ENCODE results near the gene UBXN10. TPM values are rescaled to one million over a fixed set of nuclear protein-coding genes. Genes with fewer than 3 reads are reported as not detected.
A peak's percentile ranks its signal among the peaks of the same experiment; 100 is the strongest.

Gene UBXN10
- total RNA-seq, 3 donors from 2014 or later (not counting 1 experiment from before 2014, with no cell fraction given), result 2.5 to 3.6 (median 3.5) TPM

DNA sequence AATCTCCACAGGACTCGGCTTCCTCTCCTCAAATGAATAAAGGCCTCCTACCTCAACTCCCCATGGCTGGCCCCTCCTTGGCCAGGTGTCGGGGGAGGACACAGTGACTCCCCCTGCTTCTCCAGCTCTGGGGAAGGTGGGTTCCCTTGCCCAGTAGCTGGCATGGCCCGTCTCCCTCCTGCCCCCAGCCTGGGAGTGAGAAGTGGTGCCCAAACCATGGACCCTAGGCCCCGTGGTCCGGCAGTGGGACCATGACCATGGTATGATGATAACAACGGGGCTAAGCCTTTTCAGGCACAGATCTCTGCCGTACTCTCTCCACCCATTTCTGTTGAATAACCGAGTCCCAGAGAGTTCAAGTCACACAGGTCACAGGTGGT, 35.6 kb upstream of the UBXN10 start:
- H3K27me3 Mint-ChIP-seq (ENCODE audit: low read depth in 2 of 2), result no peaks in the 10 kb centered on the region
- Histone ChIP-seq H3K9me3 (ENCODE audit: control insufficient read depth, insufficient read depth, low read length) (no peaks in the 10 kb centered on the region), H3K27me3 (ENCODE audit: control insufficient read depth, insufficient read depth, low read length) (no peaks in the 10 kb centered on the region), H3K4me3 (ENCODE audit: low read length) (no peak overlapping the region), H3K4me1 (ENCODE audit: control insufficient read depth, insufficient read depth, low read length) (peaks cover 29% of the 10 kb centered on the region), H3K36me3 (ENCODE audit: control insufficient read depth, insufficient read depth, low read length) (no peaks in the 10 kb centered on the region), H3K27ac (ENCODE audit: low read length) (no peak overlapping the region)
- WGBS (ENCODE audit: insufficient coverage), result 96% methylated on average over 8 of the region's 8 CpGs
- no peak overlapping the region for H3K27ac Mint-ChIP-seq
- H3K36me3 Mint-ChIP-seq, result no peaks in the 10 kb centered on the region
- intact Hi-C loops (cut with micrococcal nuclease), result no loop called here
- H3K4me3 Mint-ChIP-seq, result no peak overlapping the region
- DNase-seq (no peak), ATAC-seq (no peak)
- H3K9me3 Mint-ChIP-seq, result no peaks in the 10 kb centered on the region
- peaks cover 7 to 21% of the 10 kb centered on the region in 2 donors for H3K4me1 Mint-ChIP-seq
- TF ChIP-seq, protein P1, sequence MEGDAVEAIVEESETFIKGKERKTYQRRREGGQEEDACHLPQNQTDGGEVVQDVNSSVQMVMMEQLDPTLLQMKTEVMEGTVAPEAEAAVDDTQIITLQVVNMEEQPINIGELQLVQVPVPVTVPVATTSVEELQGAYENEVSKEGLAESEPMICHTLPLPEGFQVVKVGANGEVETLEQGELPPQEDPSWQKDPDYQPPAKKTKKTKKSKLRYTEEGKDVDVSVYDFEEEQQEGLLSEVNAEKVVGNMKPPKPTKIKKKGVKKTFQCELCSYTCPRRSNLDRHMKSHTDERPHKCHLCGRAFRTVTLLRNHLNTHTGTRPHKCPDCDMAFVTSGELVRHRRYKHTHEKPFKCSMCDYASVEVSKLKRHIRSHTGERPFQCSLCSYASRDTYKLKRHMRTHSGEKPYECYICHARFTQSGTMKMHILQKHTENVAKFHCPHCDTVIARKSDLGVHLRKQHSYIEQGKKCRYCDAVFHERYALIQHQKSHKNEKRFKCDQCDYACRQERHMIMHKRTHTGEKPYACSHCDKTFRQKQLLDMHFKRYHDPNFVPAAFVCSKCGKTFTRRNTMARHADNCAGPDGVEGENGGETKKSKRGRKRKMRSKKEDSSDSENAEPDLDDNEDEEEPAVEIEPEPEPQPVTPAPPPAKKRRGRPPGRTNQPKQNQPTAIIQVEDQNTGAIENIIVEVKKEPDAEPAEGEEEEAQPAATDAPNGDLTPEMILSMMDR (IDR thresholded peaks at IDR 0.05), result no peak

DNA sequence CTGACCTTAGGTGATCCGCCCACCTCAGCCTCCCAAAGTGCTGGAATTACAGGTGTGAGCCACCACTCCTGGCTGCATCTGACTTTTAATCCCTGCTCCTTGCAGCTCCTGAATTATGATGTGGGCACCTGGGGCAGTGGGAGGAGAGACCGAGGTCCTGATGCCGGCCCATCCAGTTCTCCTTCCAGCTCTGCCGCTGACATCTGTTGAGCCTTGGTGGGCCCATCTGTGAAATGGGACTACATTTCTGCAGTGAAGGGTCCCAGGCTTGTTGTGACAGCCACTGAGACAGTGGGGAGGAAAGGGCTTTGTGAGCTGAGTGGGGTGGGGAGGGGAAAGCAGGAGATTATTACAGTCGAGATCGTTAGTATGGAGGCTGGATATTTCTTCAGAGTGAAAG, 34.9 kb upstream of the UBXN10 start:
- H3K36me3 Mint-ChIP-seq, result no peaks in the 10 kb centered on the region
- 87% methylated on average over 6 of the region's 6 CpGs for WGBS (ENCODE audit: insufficient coverage)
- no peak for DNase-seq
- no peaks in the 10 kb centered on the region for H3K9me3 Mint-ChIP-seq
- no peak for ATAC-seq
- peaks cover 7 to 21% of the 10 kb centered on the region in 2 donors for H3K4me1 Mint-ChIP-seq
- intact Hi-C loops (cut with micrococcal nuclease), result no loop called here
- no peak overlapping the region for H3K4me3 ChIP-seq (ENCODE audit: low read length)
- no peak overlapping the region for H3K4me3 Mint-ChIP-seq
- H3K4me1 ChIP-seq (ENCODE audit: control insufficient read depth, insufficient read depth, low read length), result peaks cover 29% of the 10 kb centered on the region
- no peaks in the 10 kb centered on the region for H3K27me3 ChIP-seq (ENCODE audit: control insufficient read depth, insufficient read depth, low read length)
- H3K27ac Mint-ChIP-seq, result no peak overlapping the region
- H3K27ac ChIP-seq (ENCODE audit: low read length), result no peak overlapping the region
- no peaks in the 10 kb centered on the region for H3K36me3 ChIP-seq (ENCODE audit: control insufficient read depth, insufficient read depth, low read length)
- no peaks in the 10 kb centered on the region for H3K9me3 ChIP-seq (ENCODE audit: control insufficient read depth, insufficient read depth, low read length)
- TF ChIP-seq, protein P1 (IDR thresholded peaks at IDR 0.05), result no peak
- no peaks in the 10 kb centered on the region for H3K27me3 Mint-ChIP-seq (ENCODE audit: low read depth in 2 of 2)

DNA sequence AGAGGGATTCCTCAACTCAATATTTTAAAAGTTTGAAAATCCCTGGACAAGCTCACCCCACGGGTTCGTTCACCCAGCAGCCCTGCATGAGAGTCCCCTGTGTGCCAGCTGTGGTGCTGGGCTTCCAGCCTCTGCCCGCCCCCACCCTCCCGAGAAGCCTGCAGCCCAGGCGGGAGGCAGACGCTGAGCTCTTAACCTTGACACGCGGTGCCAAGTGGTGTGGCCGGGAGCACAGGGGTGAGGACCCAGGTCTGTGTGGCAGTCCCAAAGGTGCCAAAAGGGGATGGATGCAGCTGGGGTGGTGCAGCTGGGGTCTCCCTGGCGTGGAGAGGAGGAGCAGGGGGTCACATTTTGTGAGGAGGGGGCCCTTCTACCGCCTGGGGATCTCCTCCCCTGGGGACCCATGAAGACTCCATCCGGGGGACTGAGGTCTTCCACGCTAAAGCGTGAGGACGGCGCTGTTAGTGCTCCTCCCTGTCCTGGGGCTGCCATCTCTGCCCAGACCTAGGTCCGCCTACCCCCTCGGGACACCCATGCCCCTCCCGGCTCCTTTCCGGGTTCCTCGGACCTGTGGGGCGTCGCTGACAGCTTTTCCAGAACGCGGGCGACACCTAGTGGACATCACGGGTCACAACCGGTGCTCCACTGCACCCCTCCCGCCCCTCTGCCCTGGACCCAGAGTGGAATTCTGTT, 33.8 kb upstream of the UBXN10 start:
- Mint-ChIP-seq H3K27me3 (ENCODE audit: low read depth in 2 of 2) (no peaks in the 10 kb centered on the region), H3K4me1 (peaks cover 7 to 21% of the 10 kb centered on the region in 2 donors), H3K36me3 (no peaks in the 10 kb centered on the region), H3K4me3 (peak overlapping the region; percentile 83), H3K9me3 (no peaks in the 10 kb centered on the region), H3K27ac (peak overlapping the region in 1 of 2 donors; percentile 83)
- no peaks in the 10 kb centered on the region for H3K36me3 ChIP-seq (ENCODE audit: control insufficient read depth, insufficient read depth, low read length)
- TF ChIP-seq, protein P1 (IDR thresholded peaks at IDR 0.05), result peak; percentile 89
- H3K9me3 ChIP-seq (ENCODE audit: control insufficient read depth, insufficient read depth, low read length), result no peaks in the 10 kb centered on the region
- peak overlapping the region; percentile 21 for H3K4me3 ChIP-seq (ENCODE audit: low read length)
- ATAC-seq, result peak; percentile 85 to 97 (median 97)
- H3K4me1 ChIP-seq (ENCODE audit: control insufficient read depth, insufficient read depth, low read length), result peaks cover 29% of the 10 kb centered on the region
- peak; percentile 73 to 86 for DNase-seq
- H3K27me3 ChIP-seq (ENCODE audit: control insufficient read depth, insufficient read depth, low read length), result no peaks in the 10 kb centered on the region
- H3K27ac ChIP-seq (ENCODE audit: low read length), result no peak overlapping the region
- WGBS (ENCODE audit: insufficient coverage), result 11% methylated on average over 29 of the region's 29 CpGs
- intact Hi-C loops (cut with micrococcal nuclease), result loop anchor here (1.0 kb wide), 2 partner anchors 177 to 234 kb away; no protein-coding TSS in a partner anchor

DNA sequence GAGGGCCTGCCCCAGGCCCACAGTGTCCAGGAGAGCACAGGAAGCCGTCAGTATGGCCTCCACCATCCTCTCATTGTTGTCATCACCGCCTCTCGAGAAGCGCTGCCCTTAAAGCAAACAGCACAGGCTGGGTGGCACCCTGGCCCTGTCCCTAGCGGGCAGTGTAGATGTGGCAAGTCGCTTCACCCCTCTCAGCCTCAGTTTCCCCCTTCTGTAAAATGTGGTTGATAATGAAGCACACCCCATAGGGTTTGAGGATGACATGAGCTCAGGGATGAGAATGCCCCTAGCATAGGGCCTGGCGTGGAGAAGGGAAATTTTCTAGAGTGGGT, 33.3 kb upstream of the UBXN10 start:
- intact Hi-C loops (cut with micrococcal nuclease), result loop anchor here (1.0 kb wide), 2 partner anchors 177 to 234 kb away; no protein-coding TSS in a partner anchor
- no peaks in the 10 kb centered on the region for H3K27me3 Mint-ChIP-seq (ENCODE audit: low read depth in 2 of 2)
- WGBS (ENCODE audit: insufficient coverage), result 68% methylated on average over 6 of the region's 7 CpGs
- Histone ChIP-seq H3K4me3 (ENCODE audit: low read length) (no peak overlapping the region), H3K27ac (ENCODE audit: low read length) (no peak overlapping the region), H3K9me3 (ENCODE audit: control insufficient read depth, insufficient read depth, low read length) (peaks cover 1% of the 10 kb centered on the region), H3K4me1 (ENCODE audit: control insufficient read depth, insufficient read depth, low read length) (peaks cover 29% of the 10 kb centered on the region), H3K27me3 (ENCODE audit: control insufficient read depth, insufficient read depth, low read length) (no peaks in the 10 kb centered on the region), H3K36me3 (ENCODE audit: control insufficient read depth, insufficient read depth, low read length) (no peaks in the 10 kb centered on the region)
- no peaks in the 10 kb centered on the region for H3K9me3 Mint-ChIP-seq
- peak overlapping the region in 1 of 2 donors; percentile 83 for H3K27ac Mint-ChIP-seq
- TF ChIP-seq, protein P1 (IDR thresholded peaks at IDR 0.05), result peak; percentile 45
- H3K4me3 Mint-ChIP-seq, result no peak overlapping the region
- ATAC-seq (no peak), DNase-seq (no peak)
- H3K36me3 Mint-ChIP-seq, result no peaks in the 10 kb centered on the region
- H3K4me1 Mint-ChIP-seq, result peaks cover 7 to 21% of the 10 kb centered on the region in 2 donors
